Left renal cortex interstitium (tissue), 4 donors: ENCODE measurements around the gene RERG. TPM values are rescaled to one million over a fixed set of nuclear protein-coding genes. Genes with fewer than 3 reads are reported as not detected.

Experiments
- DNase-seq, 4 donors: peaks; one replicate each; pipeline ENCODE4 v3.0.0-alpha.2; 2013; ENCODE audit warnings: low read depth in 4 of 4, low spot score in 2 of 4, missing footprints in 1 of 4
- polyA plus RNA-seq, 4 donors: library from polyadenylated mRNA; unstranded; fragments of 120-200 nt; gene quantifications; one replicate each; pipeline ENCODE4 v1.2.1, GENCODE V29; 2013; ENCODE audit not compliant: insufficient read length in 4 of 4

The RERG gene
- polyA plus RNA-seq, 4 donors, result 34.0 to 38.7 (median 35.8) TPM

- DNase-seq, result no peak
These were observed 1.0 kb upstream of the RERG start for GRCh38 chr12:15222219-15222618.

GRCh38 chr12:15220451-15220850 lies 766 bp downstream of the RERG start:
- DNase-seq, result no peak

- peak in 1 of 4 donors; percentile 52 for DNase-seq
These were observed 2.4 kb downstream of the RERG start for GRCh38 chr12:15218794-15219193.

GRCh38 chr12:15216036-15216889 lies 5.0 kb downstream of the RERG start:
- no peak for DNase-seq

GRCh38 chr12:15214851-15215601 lies 6.2 kb downstream of the RERG start:
- DNase-seq, result no peak

DNA sequence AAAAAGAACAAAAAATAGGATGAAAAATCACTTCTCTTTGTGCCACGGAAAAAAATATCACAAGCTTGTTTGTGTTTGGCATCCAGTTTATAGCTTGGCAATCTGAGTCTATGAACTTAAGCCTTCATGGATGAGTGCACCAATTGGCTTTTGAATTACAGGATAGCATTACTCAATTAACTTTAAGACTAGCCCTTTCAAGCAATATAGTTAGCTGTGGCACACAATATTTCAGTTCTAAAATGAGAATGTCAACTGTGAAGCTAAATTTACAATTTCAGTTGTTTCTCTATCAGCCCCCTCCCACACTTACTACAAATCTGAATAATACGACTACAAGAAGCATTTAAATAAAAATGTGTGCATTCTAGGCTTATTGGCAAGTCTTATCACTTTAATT lies 8.3 kb downstream of the RERG start:
- no peak for DNase-seq

DNA sequence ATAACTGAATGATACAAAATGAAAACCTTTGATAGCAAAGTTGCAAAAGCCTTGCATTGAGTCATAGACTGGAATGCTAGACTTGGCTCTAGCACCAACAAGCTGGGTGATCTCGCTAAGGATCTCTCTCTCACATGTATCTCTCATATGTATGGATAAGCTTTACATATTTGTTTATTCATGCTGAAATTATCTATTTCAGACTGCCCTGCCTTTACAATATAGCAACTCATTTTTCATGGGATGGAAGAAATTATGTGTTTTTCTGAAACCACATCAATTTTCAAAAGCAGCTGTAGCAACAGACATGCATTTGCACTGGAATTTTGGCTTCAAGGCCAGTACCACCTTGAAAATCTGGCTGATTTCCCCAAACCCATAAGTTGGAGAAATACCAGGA lies 11.4 kb downstream of the RERG start:
- no peak for DNase-seq

GRCh38 chr12:15208871-15209656 lies 12.2 kb downstream of the RERG start:
- no peak for DNase-seq

GRCh38 chr12:15208140-15208539 lies 13.1 kb downstream of the RERG start:
- DNase-seq, result no peak

DNA sequence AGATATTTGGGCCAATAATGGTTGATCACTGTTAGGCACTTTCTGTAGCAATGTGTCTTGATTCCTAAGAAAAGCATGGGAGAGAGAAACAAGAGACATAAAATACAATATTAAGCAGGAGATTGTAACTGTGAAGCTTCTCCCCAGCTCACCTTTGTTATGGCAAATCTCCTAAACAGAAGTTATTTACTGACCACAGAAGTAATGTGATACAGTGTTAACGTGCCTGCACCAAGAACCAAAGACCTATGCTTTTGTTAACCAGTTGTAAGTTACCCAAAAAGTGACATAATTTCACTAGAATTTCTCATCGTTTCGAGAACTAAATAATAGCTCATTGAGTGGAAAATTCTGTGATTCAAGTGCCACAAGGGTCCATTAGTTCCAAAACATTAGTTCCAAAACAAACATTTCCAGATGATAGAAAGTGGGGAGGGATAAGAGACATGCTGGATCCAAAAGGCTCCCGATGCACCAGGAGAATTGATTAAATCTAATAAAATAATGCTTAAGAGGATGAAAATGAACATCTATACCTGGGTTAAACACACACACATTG lies 14.3 kb downstream of the RERG start:
- DNase-seq, result no peak

- DNase-seq, result no peak
These were observed 14.9 kb downstream of the RERG start for GRCh38 chr12:15206338-15206737.

DNA sequence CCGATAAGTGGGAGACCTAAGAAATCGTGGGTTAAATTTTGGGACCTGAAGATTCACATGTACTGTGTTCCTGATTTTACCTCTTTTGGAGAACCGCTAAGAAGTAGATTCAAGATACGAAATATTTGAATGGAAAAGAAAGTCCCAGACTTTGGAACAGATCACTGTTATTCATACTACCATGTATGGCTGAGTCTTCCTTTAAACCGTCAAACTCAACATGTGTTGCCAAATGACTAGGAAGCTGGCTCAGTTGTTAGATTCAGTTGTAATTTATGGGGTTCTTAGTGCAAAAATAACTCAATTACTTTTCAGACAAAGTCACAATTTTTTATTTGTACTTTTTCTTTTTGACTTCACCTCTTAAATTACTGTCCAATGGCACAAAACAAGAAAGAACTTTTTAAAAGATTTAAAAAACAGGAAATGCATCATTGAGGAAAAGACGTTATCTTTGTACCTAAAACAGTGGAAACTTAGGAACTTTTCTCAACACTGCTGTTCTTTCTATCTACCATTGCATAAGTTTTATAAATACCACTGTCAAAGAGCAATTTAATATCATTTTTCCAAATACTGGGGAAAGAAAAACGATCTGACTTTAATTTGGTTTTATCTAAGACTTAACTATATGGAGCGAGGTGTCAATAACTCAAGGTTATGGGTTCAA lies 15.7 kb downstream of the RERG start:
- no peak for DNase-seq

DNA sequence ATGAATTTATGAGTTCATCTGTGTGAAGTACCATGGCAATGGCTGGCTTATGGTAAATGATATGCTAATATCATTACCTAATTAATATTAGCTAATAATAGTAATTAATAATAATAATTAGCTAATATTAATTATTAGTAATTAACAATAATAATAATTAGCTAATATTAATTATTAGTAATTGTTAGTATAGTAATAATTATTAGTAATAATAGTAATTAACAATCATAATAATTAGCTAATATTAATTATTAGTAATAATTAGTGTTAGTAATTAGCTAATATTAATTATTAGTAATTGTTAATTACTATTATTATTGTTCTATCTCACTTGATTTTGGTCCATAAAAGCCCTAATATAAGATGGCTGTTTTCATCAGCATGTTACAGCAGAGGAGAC lies 19.8 kb downstream of the RERG start:
- DNase-seq, result no peak

GRCh38 chr12:15201056-15201455 lies 20.2 kb downstream of the RERG start:
- no peak for DNase-seq

DNA sequence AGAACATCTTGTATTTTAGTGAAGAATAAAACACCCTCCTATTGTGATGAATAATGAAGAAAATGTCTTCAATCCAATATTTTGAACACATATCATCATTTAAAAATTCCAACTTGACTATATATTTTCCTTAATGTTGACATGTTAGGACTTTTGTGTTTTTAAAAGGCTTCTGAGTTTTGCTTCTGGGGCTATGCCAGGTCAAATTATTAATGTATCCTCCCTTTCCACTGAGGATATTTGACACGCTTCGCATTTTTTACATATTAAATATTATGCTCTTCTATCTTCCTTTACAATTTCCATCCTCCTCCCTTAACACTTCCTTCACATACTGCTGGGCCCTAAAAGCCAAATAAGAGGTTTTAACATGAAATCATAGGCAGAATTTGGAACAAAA lies 20.6 kb downstream of the RERG start:
- no peak for DNase-seq

DNA sequence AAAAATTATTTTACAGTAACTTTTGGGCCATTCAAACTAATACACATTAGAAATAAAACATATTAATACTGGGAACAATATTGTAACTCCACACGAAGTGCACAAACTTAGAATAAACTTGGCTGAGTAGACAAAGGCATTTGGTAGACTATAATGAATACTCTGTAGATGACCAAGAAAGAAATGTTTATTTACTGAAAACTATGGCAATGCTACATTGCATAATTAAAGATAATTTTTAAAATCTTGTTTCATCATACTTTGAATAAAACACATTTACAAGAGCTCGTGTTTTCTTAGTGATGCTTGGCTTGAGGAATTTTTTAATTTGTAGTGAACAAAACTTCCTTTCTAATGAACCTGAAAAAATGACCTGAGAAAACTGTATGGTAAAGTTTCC lies 21.3 kb downstream of the RERG start:
- DNase-seq, result no peak

DNA sequence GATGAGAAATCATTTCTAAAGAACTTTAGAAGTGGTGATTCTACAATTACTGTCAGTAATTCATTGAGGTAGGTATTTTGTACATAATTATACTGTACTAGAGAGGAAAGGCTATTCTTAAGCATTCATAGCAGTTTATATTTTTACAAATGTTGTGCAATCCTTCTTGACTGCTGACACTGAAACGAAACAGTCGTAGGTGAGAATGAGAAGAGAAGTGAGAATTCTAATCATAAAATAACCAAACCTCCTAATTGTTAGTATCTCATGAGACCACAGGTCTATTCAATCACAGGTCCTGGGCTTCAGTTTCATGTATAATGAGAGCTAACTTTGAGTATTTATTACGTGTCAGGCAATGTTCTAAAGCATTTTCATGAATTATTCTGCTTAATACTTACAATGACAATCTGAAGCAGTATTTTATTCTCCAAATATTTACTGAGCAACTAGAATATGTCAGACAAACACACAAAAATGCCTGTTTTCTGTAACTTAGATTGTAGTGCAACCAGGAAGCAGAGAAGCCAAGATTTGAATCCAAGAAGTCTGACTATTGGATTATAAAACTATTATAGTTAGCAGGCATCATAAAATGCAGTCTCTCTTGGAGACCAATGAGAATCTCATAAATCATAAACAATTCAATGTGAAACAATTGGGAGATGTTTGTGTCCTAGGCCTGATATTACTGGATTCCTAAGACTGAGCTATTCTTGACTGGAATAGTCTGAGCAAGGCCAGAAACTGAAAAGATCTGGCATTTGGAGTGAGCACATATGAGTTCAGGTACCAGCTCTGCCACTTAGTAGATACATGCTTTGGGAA lies 24.3 kb downstream of the RERG start:
- DNase-seq, result no peak

- no peak for DNase-seq
These were observed 25.0 kb downstream of the RERG start for GRCh38 chr12:15196221-15196620.
